Activated CD4-positive, alpha-beta T cell treated with anti-CD3 and anti-CD28 coated beads for 36 hours (primary cell): ENCODE results near the gene FAM180A. TPM values are rescaled to one million over a fixed set of nuclear protein-coding genes. Genes with fewer than 3 reads are reported as not detected.

ENCODE experiments used
- ATAC-seq: fragments of 200-7000 bp; cut with Tn5 transposase; one replicate; pipeline ENCODE4 v1.10.0; 2021; ENCODE audit warnings: mild to moderate bottlenecking, moderate library complexity
- CTCF ChIA-PET: fragments of 350-600 bp; sonication (Branson Sonifier 250); formaldehyde crosslinking; loops from one replicate; lab custom pipeline; 2021; ENCODE audit warnings: antibody characterized with exemption; lab: Charles Lee
- POLR2A ChIA-PET: fragments of 350-600 bp; sonication (Branson Sonifier 250); formaldehyde crosslinking; loops from one replicate; lab custom pipeline; 2021; ENCODE audit warnings: antibody characterized with exemption, inconsistent platforms; lab: Charles Lee
- DNase-seq: peaks from one replicate; pipeline ENCODE4 v3.0.0-alpha.2; 2020
- H3K27ac Mint-ChIP-seq: one replicate; pipeline ENCODE4 v1.8.0; 2021; ENCODE audit warnings: mixed read lengths
- H3K27me3 Mint-ChIP-seq: one replicate; pipeline ENCODE4 v1.8.0; 2021; ENCODE audit warnings: mixed read lengths
- H3K36me3 Mint-ChIP-seq: one replicate; pipeline ENCODE4 v1.8.0; 2021; ENCODE audit warnings: low read depth, mixed read lengths
- H3K4me1 Mint-ChIP-seq: one replicate; pipeline ENCODE4 v1.8.0; 2021; ENCODE audit warnings: mixed read lengths
- H3K4me3 Mint-ChIP-seq: one replicate; pipeline ENCODE4 v1.8.0; 2021; ENCODE audit warnings: mild to moderate bottlenecking, moderate library complexity, mixed read lengths
- H3K9me3 Mint-ChIP-seq: one replicate; pipeline ENCODE4 v1.8.0; 2021; ENCODE audit warnings: low read depth, mixed read lengths
- intact Hi-C, 2 experiments: fragments of 100-400 bp; cut with DNase I in 1 of 2; cut with micrococcal nuclease in 1 of 2; formaldehyde crosslinking; loops; one replicate each; pipeline versions ENCODE4 v1.14.2 to v1.15.1; 2022 to 2024; cut with DNase I, micrococcal nuclease
- total RNA-seq, 2 experiments: library from RNA; stranded (reverse); gene quantifications; one replicate each; pipeline ENCODE4 v1.2.3, GENCODE V29; 2021

Gene FAM180A
- total RNA-seq, 2 experiments from 2014 or later: not detected

GRCh38 chr7:135736586-135737305 lies 11.9 kb downstream of the FAM180A start:
- Mint-ChIP-seq H3K27ac (no peak overlapping the region), H3K4me3 (no peak overlapping the region), H3K27me3 (peaks cover 3% of the 10 kb centered on the region), H3K36me3 (no peaks in the 10 kb centered on the region), H3K9me3 (no peaks in the 10 kb centered on the region), H3K4me1 (no peaks in the 10 kb centered on the region)
- ChIA-PET CTCF (interaction anchor here (1.1 kb wide), 1 partner anchor 12 kb away, joined by 3 read pairs; the partner anchor contains the start of gene FAM180A), POLR2A (no interaction called here)
- intact Hi-C loops: no loop called here
- ATAC-seq (no peak), DNase-seq (no peak)

GRCh38 chr7:135734343-135734689 lies 14.3 kb downstream of the FAM180A start:
- Mint-ChIP-seq H3K4me1 (no peaks in the 10 kb centered on the region), H3K27me3 (peaks cover 8% of the 10 kb centered on the region), H3K36me3 (no peaks in the 10 kb centered on the region), H3K9me3 (no peaks in the 10 kb centered on the region), H3K4me3 (no peak overlapping the region), H3K27ac (no peak overlapping the region)
- ChIA-PET CTCF (interaction anchor here (0.5 to 1.0 kb wide), 3 partner anchors 12 to 427 kb away, joined by 3 to 4 read pairs (median 3); no protein-coding TSS in a partner anchor), POLR2A (no interaction called here)
- no peak for DNase-seq
- intact Hi-C loops: no loop called here
- no peak for ATAC-seq

GRCh38 chr7:135733603-135734342 lies 14.8 kb downstream of the FAM180A start:
- ChIA-PET CTCF (interaction anchor here (0.5 to 1.0 kb wide), 3 partner anchors 23 to 427 kb away, joined by 3 read pairs; no protein-coding TSS in a partner anchor), POLR2A (no interaction called here)
- Mint-ChIP-seq H3K27ac (no peak overlapping the region), H3K4me3 (no peak overlapping the region), H3K36me3 (no peaks in the 10 kb centered on the region), H3K4me1 (no peaks in the 10 kb centered on the region), H3K27me3 (peaks cover 8% of the 10 kb centered on the region), H3K9me3 (no peaks in the 10 kb centered on the region)
- no peak for ATAC-seq
- intact Hi-C loops: no loop called here
- no peak for DNase-seq

GRCh38 chr7:135731131-135731530 lies 17.5 kb downstream of the FAM180A start:
- POLR2A ChIA-PET: no interaction called here
- H3K4me3 Mint-ChIP-seq: no peak overlapping the region
- H3K9me3 Mint-ChIP-seq: no peaks in the 10 kb centered on the region
- H3K27ac Mint-ChIP-seq: no peak overlapping the region
- intact Hi-C loops: no loop called here
- ATAC-seq: no peak
- H3K27me3 Mint-ChIP-seq: peaks cover 5% of the 10 kb centered on the region
- H3K36me3 Mint-ChIP-seq: no peaks in the 10 kb centered on the region
- CTCF ChIA-PET: interaction anchor here (0.6 to 0.7 kb wide), 2 partner anchors 57 to 63 kb away, joined by 3 read pairs; no protein-coding TSS in a partner anchor
- H3K4me1 Mint-ChIP-seq: no peaks in the 10 kb centered on the region
- no peak for DNase-seq

DNA sequence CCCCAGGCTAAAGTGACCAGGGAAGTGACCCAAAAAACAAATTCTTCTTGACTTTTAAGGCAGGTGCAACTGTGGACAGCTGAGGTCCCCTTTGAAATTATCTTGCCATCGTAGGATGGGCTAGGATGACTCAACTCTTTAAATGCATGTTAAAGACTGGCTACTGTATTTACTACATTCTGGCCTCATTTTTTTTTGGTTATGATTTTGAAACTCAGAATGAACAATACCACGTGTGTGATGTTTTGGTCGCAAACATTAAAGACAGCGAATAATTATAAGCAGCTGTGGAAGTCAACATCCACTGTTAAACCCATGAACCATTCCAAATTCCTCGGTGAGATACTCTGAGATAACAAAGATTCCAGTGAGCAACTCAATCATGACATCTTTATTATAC lies 19.4 kb downstream of the FAM180A start:
- Mint-ChIP-seq H3K27me3 (peaks cover 8% of the 10 kb centered on the region), H3K4me3 (no peak overlapping the region), H3K9me3 (no peaks in the 10 kb centered on the region), H3K4me1 (no peaks in the 10 kb centered on the region), H3K27ac (no peak overlapping the region), H3K36me3 (no peaks in the 10 kb centered on the region)
- ChIA-PET POLR2A (no interaction called here), CTCF (interaction anchor here (1.3 kb wide), 1 partner anchor 18 kb away, joined by 4 read pairs; no protein-coding TSS in a partner anchor)
- DNase-seq: no peak
- intact Hi-C loops: no loop called here
- no peak for ATAC-seq

DNA sequence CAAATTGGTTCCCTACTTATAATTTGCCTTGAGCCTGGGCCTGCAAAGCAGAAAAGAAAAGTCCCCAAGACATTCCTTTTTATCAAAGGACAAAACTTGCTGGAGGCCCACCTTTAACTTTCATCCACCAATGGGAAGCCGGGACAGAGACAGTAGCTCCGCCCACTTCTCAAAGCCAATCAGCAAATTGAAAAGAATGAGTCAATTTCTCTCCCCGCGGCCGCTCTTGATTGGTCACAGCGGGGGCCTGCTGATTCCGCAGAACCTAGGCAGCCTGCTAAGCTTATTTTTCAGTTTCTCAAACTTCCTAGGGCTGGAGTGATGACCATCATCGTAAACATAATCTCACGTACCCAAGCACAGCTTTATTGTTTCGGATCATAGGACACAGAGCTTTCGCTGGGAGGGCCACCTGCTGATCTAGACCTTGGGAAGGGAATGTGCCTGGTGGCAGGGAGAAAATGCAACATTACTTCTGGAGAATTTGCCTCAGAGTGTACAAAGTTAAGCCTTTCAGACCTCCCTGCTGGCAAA lies 20.4 kb downstream of the FAM180A start, which contains the start of gene SLC13A4:
TSS of gene SLC13A4 (minus strand) at position 51 of the 534 bp plus-strand sequence. CDS start 690 bp downstream, outside the sequence.
- no peak for DNase-seq
- no peaks in the 10 kb centered on the region for H3K4me1 Mint-ChIP-seq
- CTCF ChIA-PET: interaction anchor here (0.7 to 1.3 kb wide), 2 partner anchors 11 to 17 kb away, joined by 3 to 4 read pairs; no protein-coding TSS in a partner anchor

GRCh38 chr7:135726911-135727673 lies 21.5 kb downstream of the FAM180A start:
- POLR2A ChIA-PET: no interaction called here

More for the DNA sequence above, 20.4 kb downstream of the FAM180A start, which contains the start of gene SLC13A4:
- Mint-ChIP-seq H3K27me3 (peaks cover 9% of the 10 kb centered on the region), H3K36me3 (no peaks in the 10 kb centered on the region), H3K4me3 (no peak within 1 kb of the TSS), H3K27ac (no peak within 1 kb of the TSS), H3K9me3 (no peaks in the 10 kb centered on the region)
- POLR2A ChIA-PET: no interaction called here
- intact Hi-C loops: no loop called here
- ATAC-seq: no peak

GRCh38 chr7:135726276-135726788 lies 22.3 kb downstream of the FAM180A start:
- Mint-ChIP-seq H3K4me3 (no peak overlapping the region), H3K9me3 (no peaks in the 10 kb centered on the region), H3K4me1 (no peaks in the 10 kb centered on the region), H3K27me3 (peaks cover 13% of the 10 kb centered on the region), H3K36me3 (no peaks in the 10 kb centered on the region), H3K27ac (no peak overlapping the region)
- intact Hi-C loops: no loop called here
- no peak for DNase-seq
- ATAC-seq: no peak
- ChIA-PET CTCF (interaction anchor here (0.7 kb wide), 1 partner anchor 22 kb away, joined by 3 read pairs; no protein-coding TSS in a partner anchor), POLR2A (no interaction called here)

More at GRCh38 chr7:135726911-135727673, 21.5 kb downstream of the FAM180A start:
- Mint-ChIP-seq H3K27me3 (peaks cover 9% of the 10 kb centered on the region), H3K27ac (no peak overlapping the region), H3K4me3 (no peak overlapping the region), H3K4me1 (no peaks in the 10 kb centered on the region), H3K9me3 (no peaks in the 10 kb centered on the region), H3K36me3 (no peaks in the 10 kb centered on the region)
- CTCF ChIA-PET: interaction anchor here (0.7 kb wide), 1 partner anchor 23 kb away, joined by 3 read pairs; no protein-coding TSS in a partner anchor
- ATAC-seq: no peak
- intact Hi-C loops: no loop called here
- no peak for DNase-seq

- CTCF ChIA-PET: no interaction called here
These were observed 25.2 kb downstream of the FAM180A start for GRCh38 chr7:135723411-135723810.

DNA sequence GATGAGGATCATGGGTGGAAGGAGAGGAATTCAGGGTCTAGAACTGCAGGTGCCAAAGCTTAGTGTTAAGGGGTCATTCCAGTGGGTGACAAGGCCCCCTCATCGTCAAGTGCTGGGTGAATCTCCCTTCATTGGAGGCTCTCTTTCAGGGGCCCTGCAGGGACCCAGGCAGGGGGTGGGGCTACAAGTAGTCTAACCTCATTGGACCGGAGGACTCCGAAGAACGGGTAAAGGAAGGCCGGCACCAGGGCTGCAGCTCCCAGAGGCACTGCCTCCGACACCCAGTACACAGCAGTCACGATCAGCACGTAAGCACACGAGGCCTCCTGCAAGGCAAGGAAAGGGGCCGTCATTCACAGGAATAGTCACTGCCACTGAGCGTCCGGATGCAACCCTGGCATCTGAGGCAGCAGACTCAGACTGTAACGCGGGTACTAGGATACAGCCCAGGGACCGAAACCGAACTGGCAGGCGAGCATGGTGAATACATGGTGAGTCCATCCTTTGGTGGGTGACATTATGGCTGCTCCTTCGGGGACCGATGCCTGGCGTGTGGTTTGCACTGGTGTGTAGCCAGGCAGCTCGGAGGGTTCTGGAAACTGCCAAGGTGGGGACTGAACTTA lies 27.3 kb downstream of the FAM180A start:
- DNase-seq (no peak), ATAC-seq (no peak)
- no peaks in the 10 kb centered on the region for H3K4me1 Mint-ChIP-seq
- POLR2A ChIA-PET: no interaction called here
- no peaks in the 10 kb centered on the region for H3K9me3 Mint-ChIP-seq
- CTCF ChIA-PET: no interaction called here
- H3K36me3 Mint-ChIP-seq: no peaks in the 10 kb centered on the region
- intact Hi-C loops: no loop called here
- H3K27ac Mint-ChIP-seq: no peak overlapping the region
- peaks cover 20% of the 10 kb centered on the region for H3K27me3 Mint-ChIP-seq
- no peak overlapping the region for H3K4me3 Mint-ChIP-seq

More at GRCh38 chr7:135723411-135723810, 25.2 kb downstream of the FAM180A start:
- no peak for ATAC-seq
- POLR2A ChIA-PET: no interaction called here
- H3K9me3 Mint-ChIP-seq: no peaks in the 10 kb centered on the region
- H3K4me1 Mint-ChIP-seq: no peaks in the 10 kb centered on the region
- no peak overlapping the region for H3K27ac Mint-ChIP-seq
- intact Hi-C loops: no loop called here
- H3K4me3 Mint-ChIP-seq: no peak overlapping the region
- H3K36me3 Mint-ChIP-seq: no peaks in the 10 kb centered on the region
- no peak for DNase-seq
- H3K27me3 Mint-ChIP-seq: peaks cover 13% of the 10 kb centered on the region
